Stimulated activated CD8-positive, alpha-beta memory T cell treated with anti-CD3 and anti-CD28 coated beads, Interleukin-4, amount 100 ng/mL, for 24 hours (primary cell): ENCODE results near the gene HNF4A.
A peak's percentile ranks its signal among the peaks of the same experiment; 100 is the strongest.
"Not testable (repeated sequence)": the region's sequence is repeated elsewhere in the genome, so short reads cannot be mapped to it uniquely, and the experiment has no call there.

Experiments used
- DNase-seq: peaks from one replicate; pipeline ENCODE4 v3.0.0-alpha.2; 2020; ENCODE audit warnings: low read depth

HNF4A gene

GRCh38 chr20:44355498-44356352 is at the start of gene HNF4A:
HNF4A (plus strand) TSS chr20:44355699; CDS start chr20:44355805, 106 bp downstream.
- no peak for DNase-seq

GRCh38 chr20:44306927-44307326 is 48.6 kb upstream of the HNF4A start:
- no peak for DNase-seq

- no peak for DNase-seq
These were observed 45.5 kb upstream of the HNF4A start for GRCh38 chr20:44309763-44310663.

GRCh38 chr20:44310664-44311639 is 44.5 kb upstream of the HNF4A start, which contains the start of gene FITM2:
FITM2 (minus strand) TSS chr20:44311202; CDS start chr20:44311148, 54 bp downstream.
- DNase-seq, result peak; percentile 97

GRCh38 chr20:44314870-44315269 is 40.6 kb upstream of the HNF4A start:
- no peak for DNase-seq

GRCh38 chr20:44319839-44320422 is 35.6 kb upstream of the HNF4A start:
- DNase-seq, result no peak

GRCh38 chr20:44324343-44324742 is 31.2 kb upstream of the HNF4A start:
- no peak for DNase-seq

GRCh38 chr20:44326391-44327159 is 28.9 kb upstream of the HNF4A start:
- no peak for DNase-seq

GRCh38 chr20:44327748-44328147 is 27.8 kb upstream of the HNF4A start:
- not testable (repeated sequence) for DNase-seq

- no peak for DNase-seq
These were observed 27.1 kb upstream of the HNF4A start for GRCh38 chr20:44328428-44328827.

- no peak for DNase-seq
These were observed 24.3 kb upstream of the HNF4A start for GRCh38 chr20:44331201-44331600.

- no peak for DNase-seq
These were observed 21.2 kb upstream of the HNF4A start for GRCh38 chr20:44334306-44334705.

- no peak for DNase-seq
These were observed 20.8 kb upstream of the HNF4A start for GRCh38 chr20:44334709-44335108.

GRCh38 chr20:44335675-44336074 is 19.8 kb upstream of the HNF4A start:
- DNase-seq, result no peak

- DNase-seq, result no peak
These were observed 19.4 kb upstream of the HNF4A start for GRCh38 chr20:44336086-44336485.

- DNase-seq, result no peak
These were observed 18.6 kb upstream of the HNF4A start, which contains the start of gene R3HDML for GRCh38 chr20:44336725-44337380. R3HDML (plus strand) TSS chr20:44337043; CDS start chr20:44337158, 115 bp downstream.

- DNase-seq, result no peak
These were observed 13.3 kb upstream of the HNF4A start for GRCh38 chr20:44342248-44342647.

- DNase-seq, result no peak
These were observed 12.3 kb upstream of the HNF4A start for GRCh38 chr20:44343162-44343675.

GRCh38 chr20:44344723-44345122 is 10.8 kb upstream of the HNF4A start:
- no peak for DNase-seq
